ENCODE data around the gene KNSTRN. TPM values are rescaled to one million over a fixed set of nuclear protein-coding genes. Genes with fewer than 3 reads are reported as not detected.

Gene KNSTRN
- polyA plus RNA-seq, 2 of the 4 experiments (the other 2 are of a cell fraction), result 48.0 to 50.3 TPM

DNA sequence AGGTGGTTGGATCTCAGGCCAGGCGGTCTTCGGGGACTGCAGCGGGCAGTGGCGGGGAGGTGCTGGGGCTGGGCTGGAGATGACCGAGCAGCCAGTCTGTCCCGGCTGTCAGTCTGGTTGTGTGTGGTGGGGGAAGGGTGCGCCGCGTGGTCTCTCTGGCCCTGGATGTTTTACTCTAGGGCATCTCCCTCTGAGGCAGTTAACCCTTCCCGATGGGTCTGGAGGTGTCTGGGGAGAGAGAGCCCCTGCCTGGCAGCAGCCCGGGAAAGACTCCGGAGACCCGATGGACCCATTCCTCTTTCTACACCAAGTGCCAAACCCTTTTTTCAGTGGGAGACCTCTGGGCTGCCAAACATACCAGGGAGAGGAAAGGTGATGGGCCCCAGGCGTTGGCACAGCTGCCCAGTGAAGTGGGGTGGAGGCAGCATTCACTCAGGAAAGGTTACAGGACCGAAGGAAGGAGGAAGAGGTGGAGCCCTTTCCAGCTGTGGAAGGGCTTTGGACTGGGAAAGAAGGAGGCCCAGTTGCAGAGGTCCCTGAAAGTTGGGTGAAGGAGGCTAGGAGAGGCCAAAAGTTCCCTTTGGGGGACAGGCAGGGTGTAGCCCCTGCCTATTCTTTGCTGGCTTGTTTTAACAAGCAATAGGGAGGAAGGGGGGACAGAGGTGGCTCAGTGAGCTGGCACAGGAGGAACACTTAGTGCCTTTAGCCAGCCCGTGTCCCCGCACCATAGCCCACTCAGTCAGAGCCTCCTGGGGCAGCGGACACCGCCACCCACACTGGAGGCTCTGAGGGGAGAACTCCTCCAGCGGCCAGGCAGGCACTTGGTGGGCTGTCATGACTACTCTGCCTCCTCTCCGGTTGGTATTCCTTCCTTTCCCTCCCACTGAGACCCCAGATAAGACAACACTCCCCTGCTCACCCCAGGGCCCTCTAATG lies 55.5 kb downstream of the KNSTRN start:
- H3K4me2 ChIP-seq, result no peak overlapping the region
- ChIA-PET POLR2A (no interaction called here), CTCF (interaction anchor here (1.4 to 1.6 kb wide), 2 partner anchors 20 to 118 kb away, joined by 3 to 4 read pairs; no protein-coding TSS in a partner anchor)
- 78% methylated on average over 12 of the region's 21 CpGs for WGBS (ENCODE audit: missing lambda C conversion rate)
- DNase-seq (ENCODE audit: low read depth in 1 of 2, low spot score in 1 of 2) (no peak), ATAC-seq (no peak), FAIRE-seq (no peak)
- no peaks in the 10 kb centered on the region for H3K9me3 ChIP-seq
- H3K4me1 ChIP-seq, result peaks cover 22% of the 10 kb centered on the region; the same call in 1 of the 3 replicates
- H3K4me3 ChIP-seq, result no peak overlapping the region
- H3K27ac ChIP-seq, result no peak overlapping the region
- TF ChIP-seq HOXB13 (CRISPR knock-in tag; IDR thresholded peaks at IDR 0.05; ENCODE audit: low read depth) (no peak), NFE2L2 (conservative IDR thresholded peaks at IDR 0.05; ENCODE audit: low read length) (no peak), CHD4 (IDR thresholded peaks at IDR 0.05; ENCODE audit: borderline replicate concordance) (no peak), KDM1A (IDR thresholded peaks at IDR 0.05; ENCODE audit: low read depth) (no peak), NR3C1 (IDR thresholded peaks at IDR 0.05) (no peak), CEBPB (IDR thresholded peaks at IDR 0.05) (no peak), TFCP2L1 (CRISPR knock-in tag; IDR thresholded peaks at IDR 0.05) (no peak), MAZ (IDR thresholded peaks at IDR 0.05; ENCODE audit: borderline replicate concordance, low read depth, low read length) (no peak), ESRRA (IDR thresholded peaks at IDR 0.05; ENCODE audit: borderline replicate concordance, low read length) (no peak), HOXA7 (CRISPR knock-in tag; IDR thresholded peaks at IDR 0.05) (no peak), NPAS2 (CRISPR knock-in tag; IDR thresholded peaks at IDR 0.05; ENCODE audit: borderline replicate concordance) (no peak), EHMT2 (IDR thresholded peaks at IDR 0.05; ENCODE audit: low read depth) (no peak), SREBF2 (IDR thresholded peaks at IDR 0.05) (no peak), KDM5A (IDR thresholded peaks at IDR 0.05) (no peak), TP53 (CRISPR knock-in tag; IDR thresholded peaks at IDR 0.05) (no peak)

DNA sequence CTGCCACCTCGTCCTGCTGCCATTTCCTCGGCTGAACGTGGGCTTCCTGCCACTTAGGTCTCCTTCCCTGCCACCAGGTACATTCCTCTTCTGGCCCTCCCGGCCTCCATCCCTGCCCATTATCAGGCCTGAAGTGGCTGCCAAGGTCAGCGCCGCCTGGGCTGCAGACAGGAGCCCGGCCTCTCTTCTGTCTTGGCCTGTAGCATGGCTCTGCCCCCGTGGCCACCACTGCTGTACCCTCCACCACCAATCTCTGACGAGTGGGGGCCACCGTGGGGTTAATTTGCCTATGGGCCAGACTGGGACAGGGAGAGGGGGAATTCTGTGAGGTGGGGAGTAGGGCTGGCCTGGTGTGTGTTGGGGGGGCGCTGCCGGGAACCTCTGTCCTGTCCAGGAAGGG lies 56.2 kb downstream of the KNSTRN start:
- CTCF ChIA-PET, result interaction anchor here (4.1 kb wide), 1 partner anchor 69 kb away, joined by 18 read pairs; no protein-coding TSS in a partner anchor
- FAIRE-seq, result no peak
- no peaks in the 10 kb centered on the region for H3K9me3 ChIP-seq
- WGBS (ENCODE audit: missing lambda C conversion rate), result 84% methylated on average over 11 of the region's 12 CpGs
- no peak for ATAC-seq
- no peak overlapping the region for H3K27ac ChIP-seq
- peaks cover 22% of the 10 kb centered on the region; the same call in 1 of the 3 replicates for H3K4me1 ChIP-seq
- DNase-seq (ENCODE audit: low read depth in 1 of 2, low spot score in 1 of 2), result no peak
- TF ChIP-seq SREBF2 (IDR thresholded peaks at IDR 0.05) (no peak), EHF (CRISPR knock-in tag; IDR thresholded peaks at IDR 0.05) (no peak), RCOR1 (IDR thresholded peaks at IDR 0.05; ENCODE audit: low read depth, low read length) (no peak), ZNF302 (CRISPR knock-in tag; IDR thresholded peaks at IDR 0.05) (no peak), KDM1A (IDR thresholded peaks at IDR 0.05; ENCODE audit: low read depth) (no peak), EP300 (IDR thresholded peaks at IDR 0.05) (no peak), TP53 (CRISPR knock-in tag; IDR thresholded peaks at IDR 0.05) (no peak), MYC (IDR thresholded peaks at IDR 0.05; ENCODE audit: borderline replicate concordance, low read length) (no peak), ESRRA (IDR thresholded peaks at IDR 0.05; ENCODE audit: borderline replicate concordance, low read length) (no peak), CHD4 (IDR thresholded peaks at IDR 0.05; ENCODE audit: borderline replicate concordance) (no peak), GATA3 (IDR thresholded peaks at IDR 0.05; ENCODE audit: borderline replicate concordance) (no peak), CBX2 (IDR thresholded peaks at IDR 0.05; ENCODE audit: borderline replicate concordance, low read depth) (no peak), FOSL2 (IDR thresholded peaks at IDR 0.05) (no peak), FOSL2 (CRISPR knock-in tag; IDR thresholded peaks at IDR 0.05) (no peak), TFCP2L1 (CRISPR knock-in tag; IDR thresholded peaks at IDR 0.05) (no peak), KDM5A (IDR thresholded peaks at IDR 0.05) (no peak), BHLHE40 (IDR thresholded peaks at IDR 0.05; ENCODE audit: low read depth, low read length) (no peak)
- TF ChIP-seq, protein P1, sequence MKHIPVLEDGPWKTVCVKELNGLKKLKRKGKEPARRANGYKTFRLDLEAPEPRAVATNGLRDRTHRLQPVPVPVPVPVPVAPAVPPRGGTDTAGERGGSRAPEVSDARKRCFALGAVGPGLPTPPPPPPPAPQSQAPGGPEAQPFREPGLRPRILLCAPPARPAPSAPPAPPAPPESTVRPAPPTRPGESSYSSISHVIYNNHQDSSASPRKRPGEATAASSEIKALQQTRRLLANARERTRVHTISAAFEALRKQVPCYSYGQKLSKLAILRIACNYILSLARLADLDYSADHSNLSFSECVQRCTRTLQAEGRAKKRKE (CRISPR knock-in tag; IDR thresholded peaks at IDR 0.05; ENCODE audit: low read depth), result no peak
- TF ChIP-seq, protein P2, sequence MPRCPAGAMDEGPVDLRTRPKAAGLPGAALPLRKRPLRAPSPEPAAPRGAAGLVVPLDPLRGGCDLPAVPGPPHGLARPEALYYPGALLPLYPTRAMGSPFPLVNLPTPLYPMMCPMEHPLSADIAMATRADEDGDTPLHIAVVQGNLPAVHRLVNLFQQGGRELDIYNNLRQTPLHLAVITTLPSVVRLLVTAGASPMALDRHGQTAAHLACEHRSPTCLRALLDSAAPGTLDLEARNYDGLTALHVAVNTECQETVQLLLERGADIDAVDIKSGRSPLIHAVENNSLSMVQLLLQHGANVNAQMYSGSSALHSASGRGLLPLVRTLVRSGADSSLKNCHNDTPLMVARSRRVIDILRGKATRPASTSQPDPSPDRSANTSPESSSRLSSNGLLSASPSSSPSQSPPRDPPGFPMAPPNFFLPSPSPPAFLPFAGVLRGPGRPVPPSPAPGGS (IDR thresholded peaks at IDR 0.05), result no peak
- TF ChIP-seq, protein P3, sequence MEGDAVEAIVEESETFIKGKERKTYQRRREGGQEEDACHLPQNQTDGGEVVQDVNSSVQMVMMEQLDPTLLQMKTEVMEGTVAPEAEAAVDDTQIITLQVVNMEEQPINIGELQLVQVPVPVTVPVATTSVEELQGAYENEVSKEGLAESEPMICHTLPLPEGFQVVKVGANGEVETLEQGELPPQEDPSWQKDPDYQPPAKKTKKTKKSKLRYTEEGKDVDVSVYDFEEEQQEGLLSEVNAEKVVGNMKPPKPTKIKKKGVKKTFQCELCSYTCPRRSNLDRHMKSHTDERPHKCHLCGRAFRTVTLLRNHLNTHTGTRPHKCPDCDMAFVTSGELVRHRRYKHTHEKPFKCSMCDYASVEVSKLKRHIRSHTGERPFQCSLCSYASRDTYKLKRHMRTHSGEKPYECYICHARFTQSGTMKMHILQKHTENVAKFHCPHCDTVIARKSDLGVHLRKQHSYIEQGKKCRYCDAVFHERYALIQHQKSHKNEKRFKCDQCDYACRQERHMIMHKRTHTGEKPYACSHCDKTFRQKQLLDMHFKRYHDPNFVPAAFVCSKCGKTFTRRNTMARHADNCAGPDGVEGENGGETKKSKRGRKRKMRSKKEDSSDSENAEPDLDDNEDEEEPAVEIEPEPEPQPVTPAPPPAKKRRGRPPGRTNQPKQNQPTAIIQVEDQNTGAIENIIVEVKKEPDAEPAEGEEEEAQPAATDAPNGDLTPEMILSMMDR (IDR thresholded peaks at IDR 0.05), result no peak
- H3K4me3 ChIP-seq, result no peak overlapping the region
- POLR2A ChIA-PET, result no interaction called here
- no peak overlapping the region; the same call in 2 of the 3 replicates for H3K4me2 ChIP-seq

Measured in A549 (cell line).